GM19025 (cell line): Measurements from ENCODE around the gene MAGI2.

Experiments
- ATAC-seq: cut with Tn5 transposase; IDR thresholded peaks from one replicate; pipeline ENCODE4 v1.9.1; 2021; ENCODE audit warnings: mild to moderate bottlenecking, low read depth, moderate library complexity; ENCODE audit not compliant: unreplicated experiment

Gene MAGI2

GRCh38 chr7:78103475-78103874 lies 1350.0 kb downstream of the MAGI2 start:
- no peak for ATAC-seq

GRCh38 chr7:78101076-78101475 lies 1352.4 kb downstream of the MAGI2 start:
- ATAC-seq: no peak

- no peak for ATAC-seq
Observed at GRCh38 chr7:78099715-78100394, 1353.6 kb downstream of the MAGI2 start.

GRCh38 chr7:78095549-78095948 lies 1357.9 kb downstream of the MAGI2 start:
- no peak for ATAC-seq

- ATAC-seq: no peak
Observed at GRCh38 chr7:78092331-78092730, 1361.1 kb downstream of the MAGI2 start.

GRCh38 chr7:78090616-78091015 lies 1362.9 kb downstream of the MAGI2 start:
- no peak for ATAC-seq

- no peak for ATAC-seq
Observed at GRCh38 chr7:78083476-78084120, 1369.9 kb downstream of the MAGI2 start.

GRCh38 chr7:78082556-78082955 lies 1370.9 kb downstream of the MAGI2 start:
- ATAC-seq: no peak

GRCh38 chr7:78081888-78082287 lies 1371.6 kb downstream of the MAGI2 start:
- no peak for ATAC-seq

GRCh38 chr7:78081344-78081743 lies 1372.1 kb downstream of the MAGI2 start:
- ATAC-seq: no peak

GRCh38 chr7:78080811-78081210 lies 1372.7 kb downstream of the MAGI2 start:
- no peak for ATAC-seq

GRCh38 chr7:78080241-78080640 lies 1373.2 kb downstream of the MAGI2 start:
- no peak for ATAC-seq

- no peak for ATAC-seq
Observed at GRCh38 chr7:78074713-78075112, 1378.8 kb downstream of the MAGI2 start.

- no peak for ATAC-seq
Observed at GRCh38 chr7:78073609-78074382, 1379.7 kb downstream of the MAGI2 start.

GRCh38 chr7:78072201-78072590 lies 1381.3 kb downstream of the MAGI2 start:
- no peak for ATAC-seq

- ATAC-seq: no peak
Observed at GRCh38 chr7:78071491-78072200, 1381.8 kb downstream of the MAGI2 start.

- ATAC-seq: no peak
Observed at GRCh38 chr7:78066599-78066998, 1386.9 kb downstream of the MAGI2 start.

GRCh38 chr7:78063758-78064157 lies 1389.7 kb downstream of the MAGI2 start:
- no peak for ATAC-seq

GRCh38 chr7:78062214-78062613 lies 1391.3 kb downstream of the MAGI2 start:
- no peak for ATAC-seq

GRCh38 chr7:78057571-78057970 lies 1395.9 kb downstream of the MAGI2 start:
- no peak for ATAC-seq

GRCh38 chr7:78055599-78055998 lies 1397.9 kb downstream of the MAGI2 start:
- no peak for ATAC-seq
